Activated CD4-positive, alpha-beta T cell treated with anti-CD3 and anti-CD28 coated beads, Interleukin-2, Interleukin-6, amounts not matched to agents 100 ng/mL and 50 ng/mL, durations not matched to agents 16 hours and 8 hours (primary cell): ENCODE measurements around the gene TPM4.

Experiments
- DNase-seq: peaks from one replicate; pipeline ENCODE4 v3.0.0-alpha.2; 2020

TPM4 gene

DNA sequence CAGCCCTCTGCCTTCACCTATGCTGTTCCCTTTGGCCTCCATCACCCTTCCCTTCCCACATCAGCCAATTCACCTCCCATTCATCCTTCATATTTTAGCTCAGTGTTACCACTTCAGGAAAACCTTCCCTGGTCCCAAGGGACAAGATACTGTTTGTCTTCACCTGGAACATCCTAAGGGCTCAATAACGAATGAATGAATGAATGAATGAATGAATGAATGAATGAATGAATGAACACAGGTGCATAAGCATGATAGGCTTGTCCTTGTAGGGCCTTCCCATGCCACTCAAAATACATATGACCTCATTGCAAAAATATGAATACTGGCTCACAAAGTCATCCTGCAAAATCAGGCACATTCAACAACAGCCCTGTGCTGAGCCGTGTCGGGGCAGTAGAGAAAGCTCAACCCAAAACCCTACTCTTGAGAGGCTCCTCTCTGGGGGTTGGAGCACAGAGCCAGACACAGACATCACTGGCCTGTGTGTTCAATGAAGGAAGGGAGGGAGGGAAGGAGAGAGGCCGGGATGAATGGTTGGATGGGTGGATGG is 33.7 kb upstream of the TPM4 start:
- DNase-seq, result no peak

DNA sequence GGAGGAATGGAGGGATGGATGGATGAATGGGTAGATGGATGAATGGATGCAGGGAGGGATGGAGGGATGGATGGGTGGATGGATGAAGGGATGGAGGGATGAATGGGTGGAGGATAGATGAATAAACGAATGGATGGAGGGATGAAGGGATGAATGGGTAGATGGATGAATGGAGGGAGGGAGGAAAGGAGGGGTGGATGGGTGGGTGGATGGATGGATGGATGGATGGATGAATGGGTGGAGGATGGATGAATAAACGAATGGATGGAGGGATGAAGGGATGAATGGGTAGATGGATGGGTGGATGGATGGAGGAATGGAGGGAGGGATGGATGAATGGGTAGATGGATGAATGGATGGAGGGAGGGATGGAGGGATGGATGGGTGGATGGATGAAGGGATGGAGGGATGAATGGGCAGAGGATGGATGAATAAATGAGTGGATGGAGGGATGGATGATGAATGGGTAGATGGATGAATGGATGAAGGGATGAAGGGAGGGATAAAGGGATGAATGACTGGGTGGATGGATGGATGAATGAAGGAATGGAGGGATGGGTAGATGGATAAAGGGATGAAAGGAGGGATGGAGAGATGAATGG is 33.0 kb upstream of the TPM4 start:
- no peak for DNase-seq

GRCh38 chr19:16044746-16045145 is 31.5 kb upstream of the TPM4 start:
- DNase-seq, result no peak

GRCh38 chr19:16045171-16045570 is 31.1 kb upstream of the TPM4 start:
- no peak for DNase-seq

DNA sequence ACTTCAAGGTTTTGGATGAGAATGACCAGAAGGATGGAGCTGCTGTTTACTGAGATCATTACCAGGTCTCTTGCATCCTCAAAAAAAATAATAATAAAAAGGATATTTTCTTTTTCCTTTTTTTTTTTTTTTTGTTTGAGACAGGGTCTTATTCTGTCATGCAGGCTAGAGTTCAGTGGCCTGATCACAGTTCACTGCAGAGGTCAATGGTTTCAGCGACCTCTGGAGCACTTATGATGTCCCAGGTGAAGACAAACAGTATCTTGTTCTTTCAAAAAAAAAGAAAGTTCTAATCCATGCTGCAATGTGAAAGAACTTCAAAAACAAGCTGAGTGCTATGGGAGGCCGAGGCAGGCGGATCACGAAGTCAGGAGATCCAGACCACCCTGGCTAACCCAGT is 30.4 kb upstream of the TPM4 start:
- DNase-seq, result no peak

DNA sequence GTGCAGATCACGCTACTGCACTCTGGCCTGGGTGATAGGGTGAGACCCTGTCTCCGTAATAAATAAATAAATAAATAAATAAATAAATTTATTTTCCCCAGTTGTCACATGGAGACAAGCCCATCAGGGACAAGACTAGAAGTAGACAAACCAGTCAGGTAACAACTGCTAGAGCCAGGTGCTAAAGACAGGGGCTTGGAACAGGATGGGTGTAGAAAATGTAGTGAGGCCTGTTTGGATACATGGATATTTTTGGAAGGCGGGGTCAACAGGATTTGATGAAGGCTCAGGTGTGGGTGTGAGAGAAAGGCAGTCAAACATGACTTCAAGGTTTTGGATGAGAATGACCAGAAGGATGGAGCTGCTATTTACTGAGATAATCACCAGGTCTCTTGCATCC is 27.7 kb upstream of the TPM4 start:
- DNase-seq, result no peak

GRCh38 chr19:16051254-16052025 is 24.9 kb upstream of the TPM4 start:
- DNase-seq, result peak; percentile 47

DNA sequence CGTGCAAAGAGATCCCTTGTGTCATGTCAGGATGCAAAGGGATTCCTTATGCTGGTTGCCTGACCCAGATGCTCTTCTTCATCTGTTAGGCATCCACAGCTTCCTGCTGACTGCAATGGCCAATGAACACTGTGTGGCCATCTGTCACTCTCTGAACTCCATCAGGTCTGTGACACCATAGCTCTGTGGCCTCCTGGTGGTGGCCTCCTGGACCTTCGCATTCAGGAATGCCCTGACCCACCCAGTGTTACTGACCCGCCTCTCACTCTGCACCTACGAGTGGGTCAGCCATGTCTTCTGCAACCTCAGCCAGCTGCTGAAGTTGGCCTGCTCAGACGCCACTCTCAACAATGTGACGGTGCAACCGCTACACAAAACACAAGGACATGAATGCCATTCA is 23.9 kb upstream of the TPM4 start:
- DNase-seq, result no peak

- DNase-seq, result no peak
Observed at GRCh38 chr19:16057062-16057461, 19.2 kb upstream of the TPM4 start.

DNA sequence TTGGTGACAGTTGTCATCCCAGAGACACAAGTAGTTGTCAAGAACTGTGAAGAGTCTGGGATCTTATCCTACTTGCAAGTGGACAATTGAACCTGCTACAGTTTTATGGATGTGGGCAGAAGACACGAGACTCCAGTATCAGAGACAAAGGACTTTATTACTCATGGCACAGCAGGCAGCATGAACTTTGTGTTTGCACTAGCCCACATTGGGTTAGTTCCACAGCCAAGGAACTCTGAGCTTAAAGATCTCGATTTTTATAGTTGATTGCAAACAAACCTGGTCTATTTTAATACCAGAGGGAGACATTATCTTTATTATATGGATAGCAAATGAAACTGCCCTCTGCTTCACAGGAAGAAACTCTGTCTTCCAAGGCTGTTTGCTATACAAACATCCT is 16.0 kb upstream of the TPM4 start:
- DNase-seq, result no peak

DNA sequence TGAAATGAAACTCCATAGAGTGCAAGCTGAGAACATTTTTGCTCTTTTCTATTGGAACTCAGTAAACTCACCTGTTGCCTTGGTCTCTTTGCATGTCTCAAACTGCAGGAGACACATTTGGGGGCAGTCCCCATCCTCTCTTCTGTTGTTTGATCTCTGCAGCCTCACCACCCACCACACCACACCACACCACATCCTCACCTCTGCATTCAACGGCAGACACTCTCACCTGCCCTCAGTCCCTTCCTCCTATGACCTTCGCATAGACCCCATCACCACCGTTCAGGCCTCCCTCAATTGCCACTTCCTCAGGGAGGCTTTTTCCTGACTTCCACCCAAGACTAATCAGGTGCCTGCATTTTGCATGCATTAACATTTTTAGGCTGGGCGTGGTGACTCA is 14.4 kb upstream of the TPM4 start:
- DNase-seq, result no peak

- peak; percentile 80 for DNase-seq
Observed at GRCh38 chr19:16062789-16063188, 13.5 kb upstream of the TPM4 start.

DNA sequence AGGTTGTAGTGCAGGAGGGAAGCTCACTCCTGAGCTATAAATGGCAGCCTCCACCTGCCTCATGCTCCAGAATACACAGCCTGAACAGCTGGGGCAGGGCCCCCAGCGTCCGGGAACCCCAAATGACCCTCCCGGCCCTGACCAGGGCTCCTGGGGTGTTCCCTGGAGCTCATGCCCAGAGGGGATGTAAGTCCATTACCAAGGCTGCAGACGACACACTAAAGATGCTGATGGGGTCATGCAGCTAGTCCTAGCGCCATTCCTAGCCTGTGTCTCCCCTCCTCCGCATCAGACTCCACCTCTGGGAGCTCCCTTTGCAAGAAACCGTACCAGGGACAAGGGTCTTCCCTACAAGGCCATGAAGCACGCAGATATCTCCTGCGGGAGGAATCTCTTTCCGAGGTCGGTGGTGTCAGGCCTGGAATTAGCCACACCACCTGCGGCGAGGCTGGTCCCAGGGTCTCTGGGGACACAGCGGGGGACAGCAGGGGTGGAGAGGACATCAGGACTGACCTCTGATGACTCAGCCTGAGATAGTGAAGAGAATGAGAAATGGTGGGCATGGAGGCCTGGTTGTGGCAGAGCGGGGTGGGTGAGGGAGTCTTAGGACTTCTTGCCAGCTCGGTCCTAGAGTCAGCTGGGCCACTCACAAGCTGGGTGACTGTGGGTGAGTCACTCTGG is 11.9 kb upstream of the TPM4 start:
- DNase-seq, result no peak

- DNase-seq, result peak; percentile 61
Observed at GRCh38 chr19:16066611-16067104, 9.6 kb upstream of the TPM4 start.

- DNase-seq, result no peak
Observed at GRCh38 chr19:16067205-16067938, 8.9 kb upstream of the TPM4 start.

DNA sequence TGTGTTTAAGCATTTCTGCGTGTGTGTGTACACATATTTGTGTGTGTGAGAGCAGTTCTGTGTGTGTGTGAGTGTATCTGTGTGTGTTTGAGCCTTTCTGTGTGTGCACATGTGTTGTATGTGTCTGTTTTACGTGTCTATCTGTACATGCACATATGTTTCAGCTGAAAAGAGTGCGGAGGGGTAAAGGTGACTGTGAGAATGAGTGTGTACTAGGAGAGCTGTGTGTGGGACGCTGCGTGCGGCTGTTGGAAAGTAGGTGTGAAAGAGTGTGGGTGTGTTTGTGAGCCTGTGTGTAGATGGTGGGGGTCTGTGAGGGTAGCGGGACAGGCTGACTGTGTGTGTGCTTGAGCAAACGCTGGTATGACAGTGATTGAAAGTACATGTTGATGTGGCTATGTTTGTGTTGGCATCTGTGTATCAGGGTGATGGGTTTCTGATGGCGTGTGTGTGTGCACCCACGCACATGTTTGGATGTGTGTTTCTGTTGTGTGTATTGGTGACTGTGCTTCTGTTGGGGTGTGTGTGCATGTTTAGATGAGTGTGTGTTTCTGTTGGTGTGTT is 7.5 kb upstream of the TPM4 start:
- no peak for DNase-seq

GRCh38 chr19:16069813-16070365 is 6.4 kb upstream of the TPM4 start:
- DNase-seq, result no peak

- DNase-seq, result peak; percentile 89
Observed at GRCh38 chr19:16070366-16070990, 5.8 kb upstream of the TPM4 start.

DNA sequence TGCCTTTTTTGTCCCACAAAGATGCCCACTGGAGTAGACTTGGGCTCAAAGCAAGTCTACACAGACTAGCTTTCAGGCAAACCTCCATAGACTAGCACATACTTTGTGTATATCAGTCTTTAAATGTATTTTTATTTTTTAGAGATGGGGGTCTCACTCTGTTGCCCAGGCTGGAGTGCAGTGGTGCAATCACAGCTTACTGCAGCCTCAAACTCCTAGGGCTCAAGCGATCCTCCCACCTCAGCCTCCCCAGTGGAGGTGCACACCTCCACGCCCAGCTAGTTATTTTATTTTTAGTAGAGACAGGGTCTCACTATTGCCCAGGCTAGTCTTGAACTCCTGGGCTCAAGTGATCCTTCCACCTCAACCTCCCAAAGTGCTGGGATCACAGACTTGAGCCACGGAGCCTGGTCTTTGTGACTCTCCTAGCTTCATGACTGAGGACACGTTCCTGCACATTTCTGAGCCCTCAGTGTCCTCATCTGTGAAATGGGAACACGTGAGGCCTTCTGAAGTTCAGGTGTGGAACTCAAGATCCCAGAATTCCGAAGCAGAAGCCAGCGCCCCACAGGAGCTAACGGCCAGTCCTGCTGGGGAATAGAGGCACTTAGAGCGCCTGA is 5.1 kb upstream of the TPM4 start:
- no peak for DNase-seq

DNA sequence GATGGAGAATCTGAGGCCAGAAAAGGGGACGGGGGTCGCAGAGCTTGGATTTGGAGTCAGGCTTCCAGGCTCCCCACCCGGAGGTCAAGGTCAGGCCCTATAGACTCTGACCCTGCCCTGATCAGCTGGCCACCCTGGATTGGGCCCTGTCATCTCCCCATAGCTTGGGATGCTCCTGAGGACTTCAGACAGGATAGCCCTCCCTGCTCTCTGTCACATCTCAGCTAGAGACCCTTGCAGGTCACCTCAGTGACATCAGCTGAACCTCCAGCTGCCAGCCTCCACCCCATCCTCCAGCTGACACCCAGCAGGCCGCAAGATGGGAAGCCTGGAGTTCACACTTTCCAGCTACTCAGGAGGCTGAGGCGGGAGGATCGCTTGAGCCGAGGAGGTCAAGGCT is 2.8 kb upstream of the TPM4 start:
- no peak for DNase-seq

DNA sequence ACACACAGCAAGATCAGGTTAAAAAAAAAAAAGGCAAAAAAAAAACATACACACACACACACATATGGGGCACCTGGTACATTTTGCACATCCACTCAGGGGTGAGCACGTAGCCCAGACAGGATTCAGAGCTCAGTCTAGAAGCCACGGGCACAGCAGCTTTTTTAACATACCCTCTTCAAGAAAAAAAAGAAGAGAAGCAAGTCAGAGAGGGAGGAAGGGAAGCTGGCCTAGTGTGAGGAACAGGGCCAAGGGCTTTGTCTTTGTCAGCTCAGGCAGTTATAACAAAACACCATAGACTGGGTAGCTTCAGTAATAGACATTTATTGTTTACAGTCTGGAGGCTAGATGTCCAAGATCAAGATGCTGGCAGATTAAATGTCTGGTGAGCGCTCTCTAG is 2.3 kb upstream of the TPM4 start:
- DNase-seq, result no peak
